ENCODE data around the gene TP53TG5.

TP53TG5 gene

DNA sequence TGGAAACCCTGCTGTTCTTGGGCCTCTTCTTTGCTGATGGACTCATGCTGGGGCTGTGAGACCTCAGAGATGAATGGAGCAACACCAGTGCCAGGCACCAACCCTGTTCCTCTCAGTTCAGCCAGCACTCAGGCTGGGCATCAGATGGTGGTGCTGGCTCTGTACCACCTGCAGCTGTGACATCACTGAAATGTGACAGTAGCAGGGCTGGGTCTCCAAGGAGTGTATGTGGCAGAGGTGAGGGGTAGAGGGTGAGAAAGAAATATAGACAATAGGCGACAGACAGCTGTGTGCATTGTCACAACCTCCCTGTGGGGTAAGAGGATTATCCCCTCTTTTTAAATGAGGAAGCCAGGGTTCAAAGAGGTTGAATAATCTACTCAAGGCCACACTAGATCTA lies at the start of gene TP53TG5:
TSS of gene TP53TG5 (minus strand) at position 135 of the 400 bp plus-strand sequence. CDS start at position 46, 89 bp downstream.
- no peak for DNase-seq (ENCODE audit: low spot score)

- DNase-seq (ENCODE audit: low spot score), result no peak
Observed at GRCh38 chr20:45427236-45428149, 49.4 kb upstream of the TP53TG5 start.

- no peak for DNase-seq (ENCODE audit: low spot score)
Observed at GRCh38 chr20:45426320-45427016, 48.3 kb upstream of the TP53TG5 start.

DNA sequence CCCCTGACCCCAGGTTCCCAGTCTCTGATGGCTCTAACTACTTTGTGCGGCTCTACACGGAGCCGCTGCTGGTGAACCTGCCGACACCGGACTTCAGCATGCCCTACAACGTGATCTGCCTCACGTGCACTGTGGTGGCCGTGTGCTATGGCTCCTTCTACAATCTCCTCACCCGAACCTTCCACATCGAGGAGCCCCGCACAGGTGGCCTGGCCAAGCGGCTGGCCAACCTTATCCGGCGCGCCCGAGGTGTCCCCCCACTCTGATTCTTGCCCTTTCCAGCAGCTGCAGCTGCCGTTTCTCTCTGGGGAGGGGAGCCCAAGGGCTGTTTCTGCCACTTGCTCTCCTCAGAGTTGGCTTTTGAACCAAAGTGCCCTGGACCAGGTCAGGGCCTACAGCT lies 47.4 kb upstream of the TP53TG5 start:
- no peak for DNase-seq (ENCODE audit: low spot score)

DNA sequence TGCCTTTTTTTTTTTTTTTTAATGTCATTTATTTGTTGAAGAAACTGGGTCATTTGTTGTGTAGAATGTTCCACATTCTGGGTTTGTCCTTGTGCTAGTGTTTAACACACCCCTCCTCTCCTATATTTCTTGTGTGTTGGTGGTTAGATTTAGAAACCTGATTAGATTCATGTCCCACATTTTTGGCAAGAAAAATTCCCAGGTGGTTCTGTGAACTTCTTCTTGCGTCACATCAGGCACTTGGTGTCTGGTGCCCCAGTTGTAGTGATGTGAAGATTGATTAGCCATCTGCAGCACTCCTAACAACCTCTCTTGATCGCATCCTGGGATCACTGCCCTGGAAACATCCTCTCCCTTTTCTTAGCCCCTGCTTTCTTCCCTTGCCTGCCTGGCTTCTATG lies 45.6 kb upstream of the TP53TG5 start:
- DNase-seq (ENCODE audit: low spot score), result no peak

DNA sequence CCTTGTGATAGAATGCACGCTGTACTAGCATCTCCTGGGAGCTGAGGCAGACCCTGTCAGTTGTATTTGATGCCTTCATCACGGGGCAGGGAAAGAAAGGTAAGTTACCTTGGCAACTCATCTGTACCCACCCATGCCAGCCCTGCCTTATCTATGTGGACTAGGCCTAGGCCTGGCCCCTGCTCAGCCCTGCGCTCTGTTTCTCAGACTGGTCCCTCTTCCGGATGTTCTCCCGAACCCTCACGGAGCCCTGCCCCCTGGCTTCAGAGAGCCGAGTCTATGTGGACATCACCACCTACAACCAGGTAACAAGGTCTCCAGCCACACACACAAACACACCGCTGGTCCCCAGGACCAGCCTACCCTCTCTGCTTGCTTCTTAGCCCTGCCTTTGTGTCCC lies 42.0 kb upstream of the TP53TG5 start:
- no peak for DNase-seq (ENCODE audit: low spot score)

- peak; percentile 93 for DNase-seq (ENCODE audit: low spot score)
Observed at GRCh38 chr20:45419188-45420091, 41.3 kb upstream of the TP53TG5 start.

GRCh38 chr20:45416917-45417316 lies 38.8 kb upstream of the TP53TG5 start:
- DNase-seq (ENCODE audit: low spot score), result no peak

DNA sequence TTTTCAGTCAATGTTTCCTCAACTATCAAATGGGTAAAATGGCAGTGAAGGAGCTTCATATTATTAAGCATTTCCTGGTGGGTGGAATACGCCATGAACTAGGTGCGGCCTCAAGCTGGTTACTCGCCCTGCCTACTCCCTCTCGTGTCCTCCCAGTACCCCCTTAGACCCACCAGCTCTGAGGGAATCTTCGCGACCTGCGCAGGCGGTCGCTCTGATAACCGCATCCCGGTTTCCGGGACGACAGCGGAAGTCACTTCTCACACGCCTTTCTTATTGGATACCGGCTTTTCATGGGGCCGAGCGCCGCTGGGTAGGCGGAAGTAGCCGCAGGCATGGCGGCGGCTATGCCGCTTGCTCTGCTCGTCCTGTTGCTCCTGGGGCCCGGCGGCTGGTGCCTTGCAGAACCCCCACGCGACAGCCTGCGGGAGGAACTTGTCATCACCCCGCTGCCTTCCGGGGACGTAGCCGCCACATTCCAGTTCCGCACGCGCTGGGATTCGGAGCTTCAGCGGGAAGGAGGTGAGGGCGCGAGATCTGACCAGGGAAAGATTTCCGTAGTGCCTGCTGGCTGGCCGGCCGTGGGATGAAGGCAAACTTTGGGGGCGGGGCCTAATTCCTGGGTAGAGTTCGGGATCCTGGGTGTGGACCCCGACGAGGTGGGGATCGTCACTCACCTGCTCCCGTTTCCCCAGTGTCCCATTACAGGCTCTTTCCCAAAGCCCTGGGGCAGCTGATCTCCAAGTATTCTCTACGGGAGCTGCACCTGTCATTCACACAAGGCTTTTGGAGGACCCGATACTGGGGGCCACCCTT lies 37.9 kb upstream of the TP53TG5 start, which contains the start of gene PIGT:
TSS of gene PIGT (plus strand) at position 320 of the 816 bp plus-strand sequence. CDS start at position 336, 16 bp downstream.
- peak; percentile 93 for DNase-seq (ENCODE audit: low spot score)

DNA sequence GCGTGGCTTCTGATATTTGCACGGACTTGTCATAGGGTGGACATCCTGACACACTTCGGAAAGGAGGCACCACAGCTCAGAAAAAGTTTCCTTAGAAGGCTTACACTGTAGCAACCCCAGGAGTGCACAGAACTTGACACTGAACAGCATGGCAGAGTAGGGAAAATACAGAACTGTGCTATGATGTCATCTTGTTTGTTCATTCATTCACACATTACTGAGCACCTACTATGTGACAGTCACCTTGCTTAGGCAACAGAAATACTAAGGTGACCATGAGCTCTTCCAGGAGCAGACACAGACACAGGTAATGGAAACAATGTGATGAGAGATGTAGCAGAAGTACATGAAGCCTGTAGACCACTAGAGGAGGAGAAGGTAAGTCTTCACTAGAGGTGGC lies 35.4 kb upstream of the TP53TG5 start:
- DNase-seq (ENCODE audit: low spot score), result no peak

DNA sequence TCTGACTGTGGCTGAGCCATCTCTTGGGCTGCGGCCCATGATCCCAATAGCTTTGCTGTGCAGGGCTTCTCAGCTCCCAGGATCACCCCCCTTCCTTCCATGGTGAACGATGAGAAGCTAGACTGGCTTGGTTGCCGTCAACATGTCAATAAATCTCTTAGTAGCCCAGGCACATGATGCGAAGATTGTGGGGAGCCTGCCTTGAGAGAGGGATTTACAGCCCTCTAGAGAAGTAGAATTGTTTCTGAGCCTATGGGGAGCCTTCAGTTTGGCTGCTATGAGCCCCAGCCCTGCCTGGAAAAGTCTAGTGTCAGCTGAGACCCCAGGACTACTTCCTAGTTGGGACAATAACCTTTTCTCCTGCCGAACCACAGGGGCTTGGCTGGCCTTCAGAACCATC lies 34.5 kb upstream of the TP53TG5 start:
- no peak for DNase-seq (ENCODE audit: low spot score)

DNA sequence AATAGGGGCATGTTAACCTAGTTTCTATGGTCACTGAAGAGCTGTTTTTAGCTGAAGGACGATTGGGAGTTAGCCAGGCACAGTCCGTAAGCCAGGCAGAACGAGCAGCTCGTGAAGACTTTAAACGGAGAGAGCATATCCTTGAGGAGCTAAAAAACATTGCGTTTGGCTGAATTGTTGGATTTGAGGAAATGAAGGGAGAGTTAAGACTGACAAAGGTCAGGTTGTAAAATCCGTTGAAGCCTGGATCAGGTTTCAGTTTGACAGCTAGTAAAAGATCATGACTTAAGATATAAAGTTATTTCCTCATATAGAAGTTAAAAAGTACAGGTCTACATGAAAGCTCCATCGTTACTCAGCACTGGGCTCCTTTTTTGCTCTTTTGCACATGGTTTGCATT lies 32.8 kb upstream of the TP53TG5 start:
- DNase-seq (ENCODE audit: low spot score), result no peak

DNA sequence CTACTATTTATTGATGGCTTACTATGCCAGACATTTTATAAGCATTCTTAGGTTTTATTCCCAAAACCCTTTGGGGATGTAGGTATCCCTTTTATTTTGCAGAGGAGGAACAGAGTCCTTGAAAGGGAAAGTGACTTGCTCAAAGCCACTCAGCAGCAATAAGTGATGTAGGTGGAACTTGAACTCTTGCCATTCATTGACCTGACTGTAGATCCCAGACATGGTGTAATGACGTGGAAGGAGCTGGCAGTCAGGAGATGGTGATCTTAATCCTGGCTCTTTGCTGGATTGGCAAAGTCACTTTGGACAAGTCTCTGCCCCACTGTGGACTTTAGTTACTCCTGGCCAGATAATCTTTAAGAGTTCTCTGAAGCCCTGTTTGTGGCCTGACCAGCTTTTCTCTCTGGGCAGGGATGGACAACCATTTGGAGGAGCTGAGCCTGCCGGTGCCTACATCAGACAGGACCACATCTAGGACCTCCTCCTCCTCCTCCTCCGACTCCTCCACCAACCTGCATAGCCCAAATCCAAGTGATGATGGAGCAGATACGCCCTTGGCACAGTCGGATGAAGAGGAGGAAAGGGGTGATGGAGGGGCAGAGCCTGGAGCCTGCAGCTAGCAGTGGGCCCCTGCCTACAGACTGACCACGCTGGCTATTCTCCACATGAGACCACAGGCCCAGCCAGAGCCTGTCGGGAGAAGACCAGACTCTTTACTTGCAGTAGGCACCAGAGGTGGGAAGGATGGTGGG lies 31.6 kb upstream of the TP53TG5 start:
- no peak for DNase-seq (ENCODE audit: low spot score)

DNA sequence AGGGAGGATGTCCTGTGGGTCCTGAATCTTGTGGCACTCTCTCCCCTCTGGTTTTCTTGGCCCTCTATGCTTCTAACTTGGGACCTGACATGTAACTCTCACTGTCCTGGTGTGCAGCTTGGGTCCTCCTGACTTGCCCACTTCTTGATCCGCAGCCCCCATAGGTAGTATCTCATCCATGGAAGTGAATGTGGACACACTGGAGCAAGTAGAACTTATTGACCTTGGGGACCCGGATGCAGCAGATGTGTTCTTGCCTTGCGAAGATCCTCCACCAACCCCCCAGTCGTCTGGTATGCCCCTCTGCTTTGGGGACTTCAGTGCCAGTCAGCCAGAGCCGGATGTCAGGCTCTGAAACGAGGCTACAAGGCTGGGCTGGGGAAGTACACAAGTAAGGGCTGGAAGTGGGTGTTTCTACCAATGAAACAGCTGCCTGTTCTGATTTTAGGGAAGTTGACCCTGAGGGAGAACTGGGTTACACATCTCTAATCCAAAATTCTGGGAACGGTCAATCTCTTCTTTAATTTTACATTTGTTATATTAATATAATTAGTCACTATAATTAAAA lies 30.6 kb upstream of the TP53TG5 start:
- DNase-seq (ENCODE audit: low spot score), result no peak

DNA sequence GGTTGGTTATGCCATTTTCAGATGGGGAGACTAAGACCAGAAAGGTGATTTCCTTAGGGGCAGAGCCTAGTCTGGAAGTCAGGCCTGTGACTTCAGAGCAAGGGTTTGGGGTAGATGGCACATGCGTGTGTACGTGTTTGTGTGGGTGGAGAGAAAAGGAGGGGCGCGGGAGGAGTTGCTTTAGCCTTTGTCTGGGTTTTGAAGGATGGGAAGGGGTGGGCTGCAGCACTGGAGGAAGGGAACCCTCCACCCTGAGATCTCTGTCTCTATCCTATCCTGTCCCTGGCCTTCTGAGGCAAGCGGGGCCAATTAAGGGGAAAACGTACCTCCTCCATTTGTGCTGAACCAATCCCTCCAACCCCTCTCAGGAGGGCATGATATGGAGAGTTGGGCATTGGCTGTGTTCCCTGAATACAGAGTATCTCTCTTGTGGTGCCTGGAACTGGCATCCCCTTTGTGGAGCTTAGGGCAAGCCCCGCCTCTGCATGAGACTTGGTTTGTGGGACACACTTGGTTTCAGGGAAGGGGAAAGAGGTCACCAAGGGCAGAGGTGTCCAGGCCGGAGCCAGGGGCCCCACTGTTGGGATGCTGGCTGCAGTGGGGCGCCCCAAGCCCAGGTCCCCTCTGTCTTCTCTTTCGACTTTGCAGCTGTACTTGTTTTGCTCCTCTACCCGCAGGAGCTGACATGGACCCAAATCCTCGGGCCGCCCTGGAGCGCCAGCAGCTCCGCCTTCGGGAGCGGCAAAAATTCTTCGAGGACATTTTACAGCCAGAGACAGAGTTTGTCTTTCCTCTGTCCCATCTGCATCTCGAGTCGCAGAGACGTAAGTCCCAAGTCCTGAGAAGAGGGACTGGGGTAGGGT lies 29.9 kb upstream of the TP53TG5 start, which contains the start of gene DBNDD2:
TSS of gene DBNDD2 (plus strand) at position 507 of the 863 bp plus-strand sequence. CDS start at position 686, 179 bp downstream.
- peak; percentile 76 for DNase-seq (ENCODE audit: low spot score)

- DNase-seq (ENCODE audit: low spot score), result peak; percentile 76
Observed at GRCh38 chr20:45407067-45407745, 29.1 kb upstream of the TP53TG5 start.

- peak; percentile 80 for DNase-seq (ENCODE audit: low spot score)
Observed at GRCh38 chr20:45406260-45407066, 28.3 kb upstream of the TP53TG5 start.
